ENCODE results near the gene PPM1M.

DNA sequence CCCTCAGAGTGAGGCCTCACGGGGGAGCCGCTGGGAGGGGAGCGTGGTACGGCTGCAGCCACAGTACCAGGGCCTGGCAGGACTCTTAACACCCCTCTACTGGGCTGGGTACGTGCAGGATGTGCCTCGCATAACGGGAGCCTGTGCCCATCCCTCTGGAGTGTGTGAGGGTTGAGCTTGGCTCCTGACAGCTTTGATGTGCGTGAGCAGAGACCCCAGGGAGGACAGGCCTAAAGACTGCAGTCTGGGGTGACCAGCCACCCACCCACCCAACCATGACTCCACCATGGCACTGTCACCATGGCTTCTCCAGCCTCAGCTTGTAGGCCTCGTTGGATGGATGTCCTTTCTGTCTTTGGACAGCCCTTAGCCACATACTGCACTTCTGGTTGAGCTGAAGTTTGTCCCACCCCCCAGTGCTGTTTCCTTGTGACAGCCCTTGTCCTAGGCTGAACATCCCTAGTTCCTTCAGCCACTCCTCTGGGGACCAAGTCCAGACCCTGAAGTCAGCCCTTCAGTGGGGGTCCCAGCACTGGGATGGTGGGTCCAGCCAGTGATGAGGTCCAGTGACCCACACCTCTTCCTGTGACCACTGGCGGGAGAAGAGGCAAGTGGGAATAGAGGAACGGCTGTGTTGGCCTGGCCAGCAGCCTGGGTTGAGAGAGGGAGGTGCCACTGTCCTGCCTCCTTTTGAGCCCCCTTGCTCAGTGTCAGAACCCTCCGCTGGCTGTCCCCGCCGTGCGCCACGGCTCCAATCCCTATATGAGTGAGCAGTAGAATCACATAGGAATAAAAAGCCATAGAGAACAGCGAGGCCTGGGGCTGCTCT, 48.1 kb downstream of the PPM1M start:
- TF ChIP-seq EZH2 (IDR thresholded peaks at IDR 0.05; ENCODE audit: insufficient read depth, poor library complexity, severe bottlenecking) (no peak), EZH2phosphoT487 (IDR thresholded peaks at IDR 0.05; ENCODE audit: insufficient read depth, low read depth) (no peak)
